Measurements from ENCODE around the gene NDUFAF3. TPM values are rescaled to one million over a fixed set of nuclear protein-coding genes. Genes with fewer than 3 reads are reported as not detected.

Gene NDUFAF3
- total and polyA plus RNA-seq, 2 of the 4 experiments (the other 2 are of a cell fraction): 26.5 to 112 TPM

- TF ChIP-seq ELK1 (IDR thresholded peaks at IDR 0.05; ENCODE audit: borderline replicate concordance, low read depth, low read length) (no peak), SMC3 (IDR thresholded peaks at IDR 0.05; ENCODE audit: low read depth, low read length) (no peak), CEBPB (IDR thresholded peaks at IDR 0.05; ENCODE audit: low read depth, low read length) (no peak), MAFK (IDR thresholded peaks at IDR 0.05; ENCODE audit: low read depth, low read length) (no peak), MXI1 (IDR thresholded peaks at IDR 0.05; ENCODE audit: borderline replicate concordance, low read depth, low read length) (0 out of 2 replicates have a peak, but pooled peaks have one; percentile 39)
These were observed at the start of gene NDUFAF3 (continued) for GRCh38 chr3:49021813-49022687.

All from IMR-90 (cell line).